B cell (primary cell): ENCODE measurements around the gene MGME1. TPM values are rescaled to one million over a fixed set of nuclear protein-coding genes. Genes with fewer than 3 reads are reported as not detected.

Experiments used
- ATAC-seq: fragments of 200-7000 bp; cut with Tn5 transposase; one replicate; pipeline ENCODE4 v1.10.0; 2021; ENCODE audit warnings: low read depth, mild to moderate bottlenecking, moderate number of reproducible peaks, moderate library complexity
- CTCF ChIA-PET: fragments of 350-600 bp; sonication (Branson Sonifier 250); formaldehyde crosslinking; loops from one replicate; lab custom pipeline; 2021; ENCODE audit warnings: antibody characterized with exemption, inconsistent platforms; lab: Charles Lee
- POLR2A ChIA-PET: fragments of 350-600 bp; sonication (Branson Sonifier 250); formaldehyde crosslinking; loops from one replicate; lab custom pipeline; 2021; ENCODE audit warnings: antibody characterized with exemption; lab: Charles Lee
- DNase-seq: peaks from one replicate; pipeline ENCODE4 v3.0.0; 2013
- H2AFZ ChIP-seq: 2 replicates; pipeline ENCODE4 v1.6.1; 2012; ENCODE audit warnings: mild to moderate bottlenecking, low read depth, low read length; ENCODE audit not compliant: insufficient read depth, poor library complexity, severe bottlenecking
- H3K27ac ChIP-seq, 2 donors: 1 replicate in 1 of 2; 2 replicates in 1 of 2; pipeline ENCODE4 v1.5.1; 2012 to 2013; ENCODE audit warnings: low read length in 2 of 2, mild to moderate bottlenecking in 2 of 2, moderate library complexity in 1 of 2
- H3K27me3 ChIP-seq, 4 experiments: fragments of 200-600 bp in 1 of 4; sonication (generic) in 1 of 4; replicated peaks in 1 of 4; 1 replicate in 2 of 4; 2 replicates in 2 of 4; pipeline versions ENCODE4 v1.6.1 to v1.7.0; 2013 to 2016; ENCODE audit warnings: low read length in 3 of 4, mild to moderate bottlenecking in 2 of 4, mixed read lengths in 1 of 4, moderate library complexity in 1 of 4; ENCODE audit not compliant: insufficient read depth in 4 of 4, control insufficient read depth in 3 of 4; ENCODE audit errors: control extremely low read depth in 1 of 4
- H3K36me3 ChIP-seq, 2 experiments: replicated peaks in 1 of 2; 1 replicate in 1 of 2; 2 replicates in 1 of 2; pipeline versions ENCODE4 v1.6.1 to v1.7.1; 2013; ENCODE audit warnings: low read length in 1 of 2; ENCODE audit not compliant: insufficient read depth in 2 of 2, control insufficient read depth in 1 of 2; ENCODE audit errors: control extremely low read depth in 1 of 2, extremely low read depth in 1 of 2
- H3K4me1 ChIP-seq, 2 donors: fragments of 200-600 bp in 1 of 2; sonication (generic) in 1 of 2; 1 replicate in 1 of 2; 2 replicates in 1 of 2; pipeline versions ENCODE4 v1.5.1 to v1.6.1; 2013 to 2017; ENCODE audit warnings: low read length in 2 of 2; ENCODE audit not compliant: control insufficient read depth in 2 of 2, insufficient read depth in 2 of 2
- H3K4me2 ChIP-seq: replicated peaks from 2 replicates; pipeline ENCODE3; 2012; ENCODE audit warnings: mild to moderate bottlenecking, low read depth, low read length; ENCODE audit not compliant: poor library complexity, severe bottlenecking
- H3K4me3 ChIP-seq, 5 experiments: fragments of 200-600 bp in 1 of 5; sonication (generic) in 1 of 5; 1 replicate in 3 of 5; 2 replicates in 2 of 5; pipeline versions ENCODE4 v1.5.1 to v1.7.0; 2011 to 2016; ENCODE audit warnings: low read length in 4 of 5, mild to moderate bottlenecking in 4 of 5, low read depth in 2 of 5, control low read depth in 1 of 5, moderate library complexity in 1 of 5; ENCODE audit not compliant: insufficient read depth in 1 of 5; ENCODE audit errors: control extremely low read depth in 1 of 5, extremely low read depth in 1 of 5
- H3K79me2 ChIP-seq: fragments of 200-600 bp; sonication (generic); one replicate; pipeline ENCODE4 v1.6.0; 2016; ENCODE audit warnings: low read length; ENCODE audit not compliant: control insufficient read depth, insufficient read depth
- H3K9ac ChIP-seq: fragments of 200-600 bp; sonication (generic); 2 replicates; pipeline ENCODE4 v1.6.1; 2017; ENCODE audit warnings: mild to moderate bottlenecking, low read length, moderate library complexity
- H3K9me3 ChIP-seq, 3 donors: one replicate each; pipeline versions ENCODE4 v1.6.1 to v1.7.1; 2013; ENCODE audit warnings: low read length in 2 of 3; ENCODE audit not compliant: control insufficient read depth in 2 of 3, insufficient read depth in 1 of 3; ENCODE audit errors: control extremely low read depth in 1 of 3
- H4K20me1 ChIP-seq: 2 replicates; pipeline ENCODE4 v1.6.0; 2012; ENCODE audit warnings: mild to moderate bottlenecking, low read length; ENCODE audit not compliant: insufficient read depth, control insufficient read depth, poor library complexity, severe bottlenecking
- H3K27ac Mint-ChIP-seq: one replicate; pipeline ENCODE4 v1.8.0; 2021; ENCODE audit warnings: mixed read lengths
- H3K27me3 Mint-ChIP-seq: one replicate; pipeline ENCODE4 v1.8.0; 2021; ENCODE audit warnings: mixed read lengths
- H3K4me1 Mint-ChIP-seq: one replicate; pipeline ENCODE4 v1.8.0; 2021; ENCODE audit warnings: mixed read lengths
- H3K4me3 Mint-ChIP-seq: one replicate; pipeline ENCODE4 v1.8.0; 2021; ENCODE audit warnings: mixed read lengths
- H3K9me3 Mint-ChIP-seq: one replicate; pipeline ENCODE4 v1.8.0; 2022; ENCODE audit warnings: mixed read lengths; ENCODE audit not compliant: insufficient read depth
- EZH2 ChIP-seq: IDR thresholded peaks from 2 replicates; pipeline ENCODE4 v1.6.1; 2012; ENCODE audit warnings: borderline replicate concordance, low read depth, mild to moderate bottlenecking, moderate library complexity, low read length; ENCODE audit not compliant: insufficient read depth, poor library complexity, severe bottlenecking
- WGBS: methylation state at CpG from one replicate; pipeline ENCODE4 v1.1.5; 2013; ENCODE audit warnings: missing lambda C conversion rate; ENCODE audit not compliant: insufficient coverage; 5-methylcytosine and 5-hydroxymethylcytosine counted together
- intact Hi-C: fragments of 100-400 bp; cut with micrococcal nuclease; formaldehyde crosslinking; loops from one replicate; pipeline ENCODE4 v1.10.0; 2022
- polyA plus RNA-seq: library from polyadenylated mRNA; depleted of rRNA; stranded (reverse); fragments of >200 nt; gene quantifications from 2 replicates; pipeline ENCODE4 v1.2.3, GENCODE V29; 2012
- total RNA-seq, 2 donors: library from RNA; stranded (reverse); fragments of 120-200 nt in 1 of 2; gene quantifications; 1 replicate in 1 of 2; 2 replicates in 1 of 2; pipeline versions ENCODE4 v1.2.3 to v1.2.4, GENCODE V29; 2013 to 2022
- TF ChIP-seq, protein P1 (sequence below): fragments of 200-600 bp; IDR thresholded peaks from one replicate; pipeline ENCODE4 v1.8.0; 2022; ENCODE audit warnings: antibody characterized with exemption, mild to moderate bottlenecking

The MGME1 gene
- total and polyA plus RNA-seq, 2 donors (not counting 1 experiment from before 2014, with no cell fraction given): 29.8 to 33.2 TPM

DNA sequence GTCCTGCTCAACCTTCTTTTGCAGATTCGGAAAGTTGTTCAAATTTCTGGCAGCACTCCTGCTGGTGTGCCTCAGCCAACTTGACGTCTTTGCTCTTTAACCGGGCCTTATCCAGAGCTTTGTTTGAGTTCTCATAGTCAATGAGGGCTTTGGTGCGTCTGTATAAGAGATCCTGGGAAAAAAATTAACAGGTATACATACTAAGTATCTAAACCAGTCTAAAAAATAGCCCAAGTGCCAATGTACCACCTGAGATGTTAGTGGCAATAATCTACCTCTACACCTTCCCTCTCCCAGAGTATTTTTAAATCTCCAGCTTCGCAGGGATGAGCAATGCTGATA is 21.4 kb upstream of the MGME1 start:
- POLR2A ChIA-PET: no interaction called here
- Mint-ChIP-seq H3K27ac (no peak overlapping the region), H3K4me1 (peaks cover 38% of the 10 kb centered on the region), H3K4me3 (no peak overlapping the region), H3K9me3 (no peaks in the 10 kb centered on the region), H3K27me3 (no peaks in the 10 kb centered on the region)
- intact Hi-C loops: loop anchor here (2.0 kb wide), 1 partner anchor 13 kb away; no protein-coding TSS in a partner anchor
- H3K9ac ChIP-seq: no peak overlapping the region
- no peak overlapping the region for H3K4me2 ChIP-seq
- peaks cover 18 to 88% of the 10 kb centered on the region in 2 experiments for H3K36me3 ChIP-seq
- H3K79me2 ChIP-seq: peaks cover 45% of the 10 kb centered on the region
- no peak overlapping the region for H3K4me3 ChIP-seq
- H4K20me1 ChIP-seq: peaks cover 24% of the 10 kb centered on the region
- DNase-seq (no peak), ATAC-seq (no peak)
- H2AFZ ChIP-seq: no peak overlapping the region
- CTCF ChIA-PET: interaction anchor here (1.0 to 2.1 kb wide), 4 partner anchors 9 to 265 kb away, joined by 3 to 6 read pairs (median 4); partner anchors contain the start of genes RRBP1 and SNX5
- no peak overlapping the region for H3K27ac ChIP-seq
- no peaks in the 10 kb centered on the region for H3K9me3 ChIP-seq
- TF ChIP-seq, protein P1, sequence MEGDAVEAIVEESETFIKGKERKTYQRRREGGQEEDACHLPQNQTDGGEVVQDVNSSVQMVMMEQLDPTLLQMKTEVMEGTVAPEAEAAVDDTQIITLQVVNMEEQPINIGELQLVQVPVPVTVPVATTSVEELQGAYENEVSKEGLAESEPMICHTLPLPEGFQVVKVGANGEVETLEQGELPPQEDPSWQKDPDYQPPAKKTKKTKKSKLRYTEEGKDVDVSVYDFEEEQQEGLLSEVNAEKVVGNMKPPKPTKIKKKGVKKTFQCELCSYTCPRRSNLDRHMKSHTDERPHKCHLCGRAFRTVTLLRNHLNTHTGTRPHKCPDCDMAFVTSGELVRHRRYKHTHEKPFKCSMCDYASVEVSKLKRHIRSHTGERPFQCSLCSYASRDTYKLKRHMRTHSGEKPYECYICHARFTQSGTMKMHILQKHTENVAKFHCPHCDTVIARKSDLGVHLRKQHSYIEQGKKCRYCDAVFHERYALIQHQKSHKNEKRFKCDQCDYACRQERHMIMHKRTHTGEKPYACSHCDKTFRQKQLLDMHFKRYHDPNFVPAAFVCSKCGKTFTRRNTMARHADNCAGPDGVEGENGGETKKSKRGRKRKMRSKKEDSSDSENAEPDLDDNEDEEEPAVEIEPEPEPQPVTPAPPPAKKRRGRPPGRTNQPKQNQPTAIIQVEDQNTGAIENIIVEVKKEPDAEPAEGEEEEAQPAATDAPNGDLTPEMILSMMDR: no peak
- H3K27me3 ChIP-seq: no peaks in the 10 kb centered on the region
- H3K4me1 ChIP-seq: peaks cover 22 to 28% of the 10 kb centered on the region in 2 donors
- 100% methylated on average over 1 of the region's 5 CpGs for WGBS

DNA sequence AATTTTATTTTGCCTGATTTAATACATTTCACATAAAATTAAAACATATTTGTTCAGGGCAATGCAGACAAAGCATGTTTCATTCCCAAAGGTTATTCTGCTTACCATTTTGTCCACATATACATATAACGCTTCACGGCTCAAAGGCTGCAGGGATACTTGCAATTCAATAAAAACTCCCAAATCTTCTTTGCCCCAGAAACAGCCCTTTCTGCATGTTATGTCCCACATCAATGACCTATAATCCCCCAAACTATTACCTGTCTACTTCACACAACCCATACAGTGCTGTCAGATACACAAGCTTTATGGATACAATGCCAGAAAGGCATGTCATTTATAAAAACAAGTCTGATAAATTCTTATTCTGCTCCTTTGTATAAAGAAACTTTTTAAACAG is 20.4 kb upstream of the MGME1 start:
- ChIA-PET CTCF (interaction anchor here (1.5 to 2.1 kb wide), 5 partner anchors 8 to 266 kb away, joined by 3 to 9 read pairs (median 6); partner anchors contain the start of gene RRBP1), POLR2A (no interaction called here)
- ATAC-seq (no peak), DNase-seq (no peak)
- Histone ChIP-seq H3K9me3 (no peaks in the 10 kb centered on the region), H3K27me3 (no peaks in the 10 kb centered on the region), H3K4me2 (no peak overlapping the region), H3K79me2 (peaks cover 54% of the 10 kb centered on the region), H4K20me1 (peaks cover 30% of the 10 kb centered on the region), H3K36me3 (peaks cover 18 to 87% of the 10 kb centered on the region in 2 experiments), H3K9ac (no peak overlapping the region), H3K4me1 (peaks cover 25 to 27% of the 10 kb centered on the region in 2 donors), H3K27ac (no peak overlapping the region), H2AFZ (no peak overlapping the region), H3K4me3 (no peak overlapping the region)
- intact Hi-C loops: no loop called here
- Mint-ChIP-seq H3K4me1 (peaks cover 41% of the 10 kb centered on the region), H3K4me3 (no peak overlapping the region), H3K9me3 (no peaks in the 10 kb centered on the region), H3K27ac (no peak overlapping the region), H3K27me3 (no peaks in the 10 kb centered on the region)
- TF ChIP-seq, protein P1: no peak
- TF ChIP-seq EZH2: no peak
- WGBS: 100% methylated on average over 2 of the region's 2 CpGs
